A673 (cell line): ENCODE results near the gene DNAJC21. TPM values are rescaled to one million over a fixed set of nuclear protein-coding genes. Genes with fewer than 3 reads are reported as not detected.

ENCODE experiments used
- BruUV-seq: library from RNA; stranded (reverse); fragments of 400-500 nt; replicated peaks from 2 replicates; lab custom pipeline; 2021; lab: Mats Ljungman, UMichigan
- CTCF ChIA-PET: fragments of 300-600 bp; sonication (Branson Sonifier 250); formaldehyde crosslinking; loops from one replicate; lab custom pipeline; 2022; ENCODE audit warnings: antibody characterized with exemption; lab: Charles Lee
- POLR2A ChIA-PET: fragments of 300-600 bp; sonication (Branson Sonifier 250); formaldehyde crosslinking; loops from one replicate; lab custom pipeline; 2022; ENCODE audit warnings: antibody characterized with exemption; ENCODE audit not compliant: low non-redundant PET; lab: Charles Lee
- DNase-seq: peaks from one replicate; pipeline ENCODE4 v3.0.0-alpha.2; 2015; ENCODE audit warnings: low spot score
- H3K27ac ChIP-seq: fragments of 200-600 bp; sonication (generic); 2 replicates; pipeline ENCODE4 v1.5.1; 2016; ENCODE audit warnings: mixed run types, low read depth, mild to moderate bottlenecking, mixed read lengths, antibody characterized with exemption, low read length; ENCODE audit not compliant: poor library complexity, severe bottlenecking
- H3K27me3 ChIP-seq: fragments of 200-600 bp; sonication (generic); replicated peaks from 2 replicates; pipeline ENCODE4 v1.6.1; 2017; ENCODE audit warnings: mixed run types, low read depth, mild to moderate bottlenecking, mixed read lengths, antibody characterized with exemption, low read length; ENCODE audit not compliant: insufficient read depth, poor library complexity
- H3K36me3 ChIP-seq: fragments of 200-600 bp; sonication (generic); 2 replicates; pipeline ENCODE4 v1.6.1; 2016; ENCODE audit warnings: mixed run types, mild to moderate bottlenecking, mixed read lengths, antibody characterized with exemption, low read length; ENCODE audit not compliant: insufficient read depth, poor library complexity, severe bottlenecking
- H3K4me1 ChIP-seq: fragments of 200-600 bp; sonication (generic); 2 replicates; pipeline ENCODE4 v1.6.1; 2017; ENCODE audit warnings: mixed run types, mild to moderate bottlenecking, mixed read lengths, antibody characterized with exemption, low read length; ENCODE audit not compliant: insufficient read depth, poor library complexity, severe bottlenecking
- H3K4me3 ChIP-seq: fragments of 200-600 bp; sonication (generic); 2 replicates; pipeline ENCODE4 v1.5.1; 2016; ENCODE audit warnings: low read depth, mixed run types, mild to moderate bottlenecking, mixed read lengths, low read length; ENCODE audit not compliant: poor library complexity, severe bottlenecking
- H3K9me3 ChIP-seq: fragments of 200-600 bp; sonication (generic); 2 replicates; pipeline ENCODE4 v1.6.1; 2016; ENCODE audit warnings: mixed run types, low read depth, mild to moderate bottlenecking, mixed read lengths, antibody characterized with exemption, low read length; ENCODE audit not compliant: poor library complexity, severe bottlenecking
- EZH2 ChIP-seq: fragments of 200-600 bp; sonication (generic); IDR thresholded peaks from 2 replicates; pipeline ENCODE4 v1.6.1; 2017; ENCODE audit warnings: borderline replicate concordance, low read depth, mild to moderate bottlenecking, mixed read lengths, antibody characterized with exemption, low read length; ENCODE audit not compliant: poor library complexity, severe bottlenecking
- intact Hi-C: fragments of 100-400 bp; cut with micrococcal nuclease; formaldehyde crosslinking; loops from one replicate; pipeline ENCODE4 v1.10.0; 2022; ENCODE audit not compliant: unreplicated experiment
- total RNA-seq: library from RNA; stranded (reverse); gene quantifications from 2 replicates; pipeline ENCODE4 v1.2.3, GENCODE V29; 2021
- TF ChIP-seq, protein P1 (sequence below): fragments of 300-800, 200-600 bp; sonication (generic); conservative IDR thresholded peaks from 2 replicates; pipeline ENCODE4 v1.5.1; 2017; ENCODE audit warnings: low read depth, mild to moderate bottlenecking, antibody characterized with exemption, low read length, moderate library complexity, mixed read lengths

The DNAJC21 gene
- total RNA-seq, 1 experiment from 2014 or later: 48.7 TPM

DNA sequence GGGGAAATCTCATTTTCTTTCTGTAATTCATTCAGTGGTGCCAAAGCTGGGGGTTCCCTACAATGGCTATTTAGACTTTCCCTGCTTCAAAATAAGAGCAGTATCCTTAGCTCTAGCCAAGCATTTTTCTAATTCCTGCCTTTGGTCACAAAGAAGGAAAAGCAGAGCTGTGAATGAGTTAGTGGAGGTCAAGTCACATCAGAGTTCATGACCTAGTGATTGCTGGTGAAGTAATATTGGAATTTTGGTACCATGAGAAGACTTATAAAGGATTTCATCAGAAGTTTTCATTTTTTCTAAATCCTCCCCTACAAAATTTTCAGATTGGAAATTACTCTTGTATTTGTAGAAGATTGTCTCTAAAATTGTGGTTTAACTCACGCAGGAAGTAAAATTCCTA, 28.0 kb downstream of the DNAJC21 start:
- no peaks in the 10 kb centered on the region for H3K9me3 ChIP-seq
- no TSS peak for BruUV-seq
- no peaks in the 10 kb centered on the region for H3K4me1 ChIP-seq
- no peak for TF ChIP-seq EZH2
- intact Hi-C loops: loop anchor here (5.0 kb wide), 1 partner anchor 45 kb away; no protein-coding TSS in a partner anchor
- ChIA-PET CTCF (interaction anchor here (1.0 kb wide), 1 partner anchor 46 kb away, joined by 5 read pairs; no protein-coding TSS in a partner anchor), POLR2A (no interaction called here)
- H3K27me3 ChIP-seq: no peaks in the 10 kb centered on the region
- no peak overlapping the region for H3K27ac ChIP-seq
- peaks cover 16% of the 10 kb centered on the region for H3K36me3 ChIP-seq
- no peak for DNase-seq
- no peak overlapping the region for H3K4me3 ChIP-seq

DNA sequence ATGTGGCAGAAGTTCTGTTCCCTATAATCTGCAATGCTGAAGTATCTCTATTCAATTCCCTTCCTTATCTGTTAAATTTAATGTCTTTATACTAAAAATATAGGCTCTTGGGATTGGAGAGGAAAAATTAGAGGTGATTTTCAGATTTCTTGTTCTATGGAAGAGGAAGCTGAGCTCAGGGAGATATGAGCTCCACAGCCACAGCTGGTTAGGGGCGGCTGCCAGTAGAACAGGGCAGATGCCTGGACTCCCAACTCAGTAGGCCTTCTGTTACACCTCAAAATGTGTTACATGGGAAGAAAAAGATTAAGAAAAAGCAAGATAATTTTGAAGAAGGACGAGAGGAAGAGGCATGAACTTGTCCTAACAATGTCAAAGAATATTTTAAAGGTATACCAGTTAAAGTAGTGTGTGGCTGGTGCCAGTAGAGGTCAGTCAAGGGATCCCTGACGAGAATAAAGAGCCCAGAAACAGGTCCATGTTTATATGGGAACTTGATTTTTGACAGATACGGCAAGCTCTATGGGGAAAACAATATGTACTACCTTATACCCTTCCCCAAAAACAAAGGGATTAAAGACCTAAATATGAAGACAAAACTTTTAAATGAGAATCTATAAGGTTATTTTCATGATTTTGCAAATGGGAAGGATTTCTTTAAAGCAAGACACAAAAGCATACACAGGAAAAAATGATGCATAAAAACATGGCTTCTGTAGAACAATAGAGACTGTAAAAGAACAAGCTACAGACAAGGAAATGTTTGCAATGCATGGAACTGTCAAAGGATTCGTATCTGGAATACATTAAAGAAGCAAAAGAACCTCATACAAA, 28.7 kb downstream of the DNAJC21 start:
- H3K27me3 ChIP-seq: no peaks in the 10 kb centered on the region
- TF ChIP-seq, protein P1, sequence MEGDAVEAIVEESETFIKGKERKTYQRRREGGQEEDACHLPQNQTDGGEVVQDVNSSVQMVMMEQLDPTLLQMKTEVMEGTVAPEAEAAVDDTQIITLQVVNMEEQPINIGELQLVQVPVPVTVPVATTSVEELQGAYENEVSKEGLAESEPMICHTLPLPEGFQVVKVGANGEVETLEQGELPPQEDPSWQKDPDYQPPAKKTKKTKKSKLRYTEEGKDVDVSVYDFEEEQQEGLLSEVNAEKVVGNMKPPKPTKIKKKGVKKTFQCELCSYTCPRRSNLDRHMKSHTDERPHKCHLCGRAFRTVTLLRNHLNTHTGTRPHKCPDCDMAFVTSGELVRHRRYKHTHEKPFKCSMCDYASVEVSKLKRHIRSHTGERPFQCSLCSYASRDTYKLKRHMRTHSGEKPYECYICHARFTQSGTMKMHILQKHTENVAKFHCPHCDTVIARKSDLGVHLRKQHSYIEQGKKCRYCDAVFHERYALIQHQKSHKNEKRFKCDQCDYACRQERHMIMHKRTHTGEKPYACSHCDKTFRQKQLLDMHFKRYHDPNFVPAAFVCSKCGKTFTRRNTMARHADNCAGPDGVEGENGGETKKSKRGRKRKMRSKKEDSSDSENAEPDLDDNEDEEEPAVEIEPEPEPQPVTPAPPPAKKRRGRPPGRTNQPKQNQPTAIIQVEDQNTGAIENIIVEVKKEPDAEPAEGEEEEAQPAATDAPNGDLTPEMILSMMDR: peak; percentile 68
- no peak for TF ChIP-seq EZH2
- ChIA-PET POLR2A (no interaction called here), CTCF (interaction anchor here (0.7 to 1.0 kb wide), 2 partner anchors 45 to 355 kb away, joined by 3 to 5 read pairs; no protein-coding TSS in a partner anchor)
- H3K4me1 ChIP-seq: no peaks in the 10 kb centered on the region
- no peaks in the 10 kb centered on the region for H3K9me3 ChIP-seq
- H3K4me3 ChIP-seq: no peak overlapping the region
- no TSS peak for BruUV-seq
- no peak overlapping the region for H3K27ac ChIP-seq
- peaks cover 15% of the 10 kb centered on the region for H3K36me3 ChIP-seq
- intact Hi-C loops: loop anchor here (5.0 kb wide), 1 partner anchor 44 kb away; no protein-coding TSS in a partner anchor
- DNase-seq: peak; percentile 41

DNA sequence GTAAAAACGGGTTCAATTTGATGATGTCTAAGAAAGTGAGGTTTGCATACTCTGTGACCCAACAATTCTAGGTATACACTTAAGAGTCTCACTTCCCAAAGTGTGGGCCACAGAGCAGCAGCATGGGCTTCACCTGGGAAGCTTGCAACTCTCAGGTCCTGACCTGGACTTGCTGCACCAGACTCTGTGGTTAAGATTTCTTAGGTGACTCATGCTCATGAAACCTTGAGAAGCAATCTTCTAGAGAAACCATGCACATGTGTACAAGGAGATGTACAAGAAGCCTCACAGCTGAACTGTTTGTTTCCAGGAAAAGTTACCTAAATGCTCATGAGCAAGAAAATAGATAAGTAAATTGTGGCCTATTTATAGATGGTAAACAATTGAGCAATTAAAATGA, 30.0 kb downstream of the DNAJC21 start:
- no peak for DNase-seq
- intact Hi-C loops: loop anchor here (5.0 kb wide), 1 partner anchor 43 kb away; no protein-coding TSS in a partner anchor
- no peaks in the 10 kb centered on the region for H3K4me1 ChIP-seq
- H3K27ac ChIP-seq: no peak overlapping the region
- no peaks in the 10 kb centered on the region for H3K27me3 ChIP-seq
- CTCF ChIA-PET: no interaction called here
- POLR2A ChIA-PET: no interaction called here
- no peak for TF ChIP-seq EZH2
- TF ChIP-seq, protein P1: no peak
- BruUV-seq: no TSS peak
- no peaks in the 10 kb centered on the region for H3K9me3 ChIP-seq
- H3K4me3 ChIP-seq: no peak overlapping the region
- H3K36me3 ChIP-seq: peaks cover 10% of the 10 kb centered on the region
